Stimulated activated CD4-positive, alpha-beta T cell treated with anti-CD3 and anti-CD28 coated beads, Interleukin-2, amount 100 ng/mL, for 4 hours (primary cell): ENCODE measurements around the gene KIFC3.
A peak's percentile ranks its signal among the peaks of the same experiment; 100 is the strongest.
"Not testable (repeated sequence)": the region's sequence is repeated elsewhere in the genome, so short reads cannot be mapped to it uniquely, and the experiment has no call there.

Experiments
- DNase-seq: peaks from one replicate; pipeline ENCODE4 v3.0.0-alpha.2; 2020; ENCODE audit warnings: low read depth

KIFC3 gene

DNA sequence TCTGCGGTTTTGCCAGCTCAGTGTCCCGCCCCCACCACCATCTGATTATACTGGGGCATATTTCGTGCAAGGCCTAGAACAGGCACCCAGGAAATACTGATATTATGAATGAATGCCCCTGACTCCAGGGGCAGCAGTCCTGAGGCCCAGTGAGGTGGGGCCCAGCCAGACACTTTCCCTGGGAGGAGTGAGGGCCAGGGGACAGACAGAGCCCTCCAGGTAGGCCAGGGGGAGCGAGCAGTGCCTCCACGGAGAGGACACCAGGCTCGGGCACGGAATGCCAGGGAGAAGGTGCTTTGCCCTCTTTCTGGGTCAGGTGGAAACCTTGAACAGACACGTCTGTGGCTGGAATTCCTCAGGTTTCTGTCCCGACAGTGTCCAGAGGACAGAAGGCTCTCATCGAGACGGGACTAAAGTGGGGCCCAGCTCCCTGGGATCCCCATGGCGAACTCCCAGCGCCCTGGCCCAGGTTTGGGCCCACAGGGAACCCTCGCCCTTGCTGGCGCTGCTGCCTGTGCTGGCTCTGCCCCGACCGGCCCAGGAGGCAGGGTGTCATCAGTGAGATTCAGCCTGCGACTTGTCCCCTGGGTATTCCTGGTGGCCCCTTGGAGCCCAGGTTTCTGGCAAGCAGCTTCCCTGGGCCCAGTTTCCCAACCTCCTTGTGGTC, 62.4 kb downstream of the KIFC3 start:
- no peak for DNase-seq

DNA sequence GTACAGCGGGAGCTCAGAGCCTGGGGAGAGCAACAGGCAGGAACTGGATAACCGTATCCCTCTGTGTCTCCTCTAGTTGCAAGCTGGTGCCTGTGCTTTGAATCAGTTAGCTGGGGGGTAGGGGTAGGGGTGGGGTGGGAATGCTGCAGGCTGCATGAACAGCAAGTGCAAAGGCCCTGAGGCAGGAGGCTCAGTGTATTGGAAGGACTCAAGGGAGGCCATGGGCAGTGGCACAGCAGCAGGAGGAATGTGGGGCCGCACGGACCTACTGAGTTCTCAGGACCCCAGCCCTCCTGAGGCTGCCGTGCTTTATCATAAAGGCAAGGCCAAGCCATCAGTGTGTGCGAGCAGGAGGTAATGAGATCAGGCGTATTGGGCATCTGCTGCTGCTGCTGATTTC, 63.4 kb downstream of the KIFC3 start:
- DNase-seq = no peak

DNA sequence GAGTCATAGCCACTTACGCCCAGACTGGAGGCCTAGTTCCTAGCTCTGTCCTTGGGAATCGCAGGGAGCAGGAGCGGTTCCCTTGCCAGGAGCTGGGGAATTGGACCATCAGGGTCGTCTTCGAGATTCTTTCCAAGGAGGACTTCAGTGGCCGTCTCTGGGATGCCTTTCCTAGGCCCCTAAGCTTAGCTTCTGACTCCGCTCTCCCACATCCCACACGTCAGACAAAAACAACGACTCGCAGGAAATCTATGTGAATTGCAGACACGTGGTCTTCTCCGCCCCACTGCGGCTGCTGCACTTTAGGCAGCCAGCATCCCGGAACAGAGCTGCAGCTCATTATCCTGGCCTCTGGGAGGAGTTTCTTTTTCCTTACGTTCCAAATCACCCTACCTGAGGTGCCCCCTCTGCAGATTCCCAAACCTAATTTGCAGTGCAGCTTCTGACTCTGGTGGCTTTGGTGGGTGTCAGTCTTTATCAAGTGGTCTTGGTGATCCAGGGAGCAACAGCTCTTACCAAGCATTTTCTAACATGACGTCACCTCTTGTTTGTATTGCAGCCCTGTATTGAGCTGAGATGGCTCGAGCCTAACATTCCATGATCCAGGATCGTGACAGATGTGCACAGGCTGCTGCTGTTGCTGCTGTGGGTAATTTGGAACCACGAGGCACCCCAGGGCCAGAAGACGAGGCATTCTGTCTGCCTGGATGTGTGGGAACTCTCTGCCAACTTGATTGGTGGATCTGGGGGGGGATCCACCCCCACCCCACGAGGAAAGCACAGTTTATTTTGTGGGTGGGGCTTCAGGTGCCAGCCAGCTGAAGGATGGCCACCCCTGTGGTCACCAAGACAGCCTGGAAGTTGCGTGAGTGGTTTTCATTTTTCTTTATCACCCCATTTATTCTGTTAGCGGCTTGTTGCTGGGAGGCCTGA, 65.6 kb downstream of the KIFC3 start:
- DNase-seq = no peak

DNA sequence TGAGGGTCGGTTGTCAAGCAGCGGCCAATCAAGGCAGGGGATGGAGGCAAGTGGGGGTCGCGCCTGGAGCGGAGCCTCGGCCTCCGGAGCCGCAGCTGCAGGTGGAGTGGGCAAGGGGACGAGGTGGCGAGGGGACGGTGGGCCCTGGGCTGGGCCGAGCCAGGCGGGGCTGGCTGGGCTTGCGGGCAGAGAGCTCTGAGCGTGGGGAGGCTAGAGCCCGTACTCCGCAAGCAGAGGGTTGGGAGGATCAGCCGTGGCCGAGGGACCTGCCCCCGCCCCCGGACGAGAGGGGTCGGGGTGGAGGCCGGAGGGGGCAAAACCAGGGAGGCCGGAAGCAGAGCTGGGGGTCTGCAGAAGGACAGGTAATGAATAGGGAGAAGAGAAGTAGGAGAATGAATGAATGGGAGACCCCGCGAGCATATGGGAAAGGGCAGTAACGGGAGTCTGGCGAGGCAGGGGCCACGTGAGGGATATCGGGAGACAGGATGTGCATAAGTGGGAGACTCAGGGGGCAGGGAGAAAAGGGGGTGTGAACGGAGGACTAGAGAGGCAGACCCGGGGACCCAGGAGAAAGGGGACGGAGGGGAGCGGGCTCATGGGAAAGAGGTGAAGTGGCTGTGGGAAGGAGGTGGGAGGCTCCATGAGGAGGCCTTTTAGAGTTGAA, 66.4 kb downstream of the KIFC3 start, which contains the start of gene KATNB1:
Gene KATNB1 (plus strand): TSS at position 16 of the 664 bp plus-strand sequence. CDS start 1,474 bp downstream, outside the sequence.
- DNase-seq = no peak

DNA sequence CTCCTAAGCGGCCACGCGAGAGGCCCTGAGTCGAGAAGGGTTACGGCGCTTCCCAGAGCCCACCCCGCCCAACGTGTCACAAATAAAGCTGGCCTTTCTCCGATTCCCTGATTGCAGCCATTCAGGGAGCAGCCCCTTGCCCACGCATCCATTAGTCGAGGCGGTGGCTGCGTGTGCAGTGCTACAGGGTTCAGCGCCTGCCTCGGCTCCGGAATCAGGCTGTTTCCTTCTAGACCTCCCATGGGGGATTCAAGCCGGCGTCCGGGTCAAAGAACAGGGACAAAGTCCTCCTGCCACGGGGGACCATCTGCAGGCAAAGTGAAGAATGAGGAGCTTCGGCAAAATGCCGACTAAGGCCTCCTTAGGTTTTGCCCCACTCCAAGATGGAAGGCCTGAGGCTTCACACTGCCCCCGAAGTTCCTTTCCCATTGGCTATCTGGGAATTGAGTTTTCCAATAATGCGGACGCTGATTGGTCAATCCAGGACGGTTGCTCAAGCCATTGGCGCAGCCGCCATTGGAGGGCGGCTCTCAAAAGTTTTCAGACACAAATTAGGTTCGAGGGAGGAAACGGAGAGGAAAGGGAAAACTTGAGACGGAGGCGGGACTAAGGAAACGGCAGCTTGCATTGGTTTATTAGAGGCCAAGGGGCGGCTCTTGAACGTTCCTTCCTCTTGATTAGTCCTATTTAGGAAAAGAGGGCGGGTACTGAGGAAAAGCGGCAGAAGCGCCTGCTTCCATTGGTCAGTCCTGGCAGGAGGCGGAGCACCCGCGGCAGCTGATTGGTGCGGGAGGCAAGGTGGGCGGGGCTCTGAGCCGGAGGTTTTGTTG, 67.2 kb downstream of the KIFC3 start:
- peak; percentile 96 for DNase-seq

DNA sequence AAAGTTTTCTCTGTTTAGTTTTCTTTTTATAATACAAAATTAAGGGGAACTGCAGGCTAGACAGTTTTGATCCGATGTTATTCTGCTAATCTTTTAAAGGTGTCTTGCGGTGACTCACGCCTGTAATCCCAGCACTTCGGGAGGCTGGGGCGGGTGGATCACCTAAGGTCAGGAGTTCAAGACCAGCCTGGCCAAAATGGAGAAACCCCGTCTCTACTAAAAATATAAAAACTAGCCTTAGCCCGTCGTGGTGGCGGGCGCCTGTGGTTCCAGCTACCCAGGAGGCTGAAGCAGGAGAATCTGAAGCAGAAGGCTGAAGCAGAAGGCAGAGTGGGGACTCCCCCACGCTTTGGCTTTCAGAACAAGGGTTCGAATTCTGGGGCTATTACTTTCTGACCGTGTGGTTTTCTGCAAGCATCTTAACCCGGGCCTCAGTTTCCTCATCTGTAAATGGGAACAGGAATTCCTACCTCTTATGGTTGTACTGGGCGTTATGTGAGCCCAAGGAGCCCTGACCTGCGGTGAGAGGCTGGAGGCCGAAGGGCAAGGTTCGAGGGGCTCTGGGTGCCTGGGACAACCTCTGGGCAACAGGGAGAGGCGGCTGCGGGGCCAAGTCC, 67.9 kb downstream of the KIFC3 start:
- no peak for DNase-seq

DNA sequence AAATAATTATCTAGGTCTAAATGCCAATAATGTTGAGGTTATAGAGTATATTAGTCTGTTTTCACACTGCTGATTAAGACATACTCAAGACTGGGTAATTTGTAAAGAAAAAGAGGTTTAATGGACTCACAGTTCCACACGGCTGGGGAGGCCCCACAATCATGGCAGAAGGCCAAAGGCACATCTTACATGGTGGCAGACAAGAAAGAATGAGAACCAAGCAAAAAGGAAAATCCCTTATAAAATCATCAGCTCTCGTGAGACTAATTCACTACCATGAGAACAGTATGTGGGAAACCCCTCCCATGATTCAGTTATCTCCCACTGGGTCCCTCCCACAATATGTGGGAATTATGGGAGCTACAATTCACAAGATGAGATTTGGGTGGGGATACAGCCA, 69.6 kb downstream of the KIFC3 start:
- DNase-seq = no peak

DNA sequence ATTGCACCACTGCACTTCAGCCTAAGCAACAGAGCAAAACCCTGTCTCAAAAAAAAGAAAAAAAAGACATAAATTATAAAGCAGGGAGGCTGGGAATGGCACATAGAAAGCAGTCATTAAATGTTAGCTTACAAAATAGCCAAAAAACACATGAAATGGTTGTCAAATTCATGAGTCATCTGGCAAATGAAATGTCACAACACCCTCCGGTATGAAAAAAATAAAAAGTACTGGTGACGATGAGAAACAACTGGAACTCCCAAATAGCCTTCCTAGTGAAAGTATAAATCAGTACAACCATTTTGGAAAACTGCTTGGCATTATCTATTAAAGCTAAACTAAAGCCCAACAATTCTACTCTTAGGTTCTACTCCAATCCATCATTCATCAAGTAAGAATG, 70.3 kb downstream of the KIFC3 start:
- no peak for DNase-seq

DNA sequence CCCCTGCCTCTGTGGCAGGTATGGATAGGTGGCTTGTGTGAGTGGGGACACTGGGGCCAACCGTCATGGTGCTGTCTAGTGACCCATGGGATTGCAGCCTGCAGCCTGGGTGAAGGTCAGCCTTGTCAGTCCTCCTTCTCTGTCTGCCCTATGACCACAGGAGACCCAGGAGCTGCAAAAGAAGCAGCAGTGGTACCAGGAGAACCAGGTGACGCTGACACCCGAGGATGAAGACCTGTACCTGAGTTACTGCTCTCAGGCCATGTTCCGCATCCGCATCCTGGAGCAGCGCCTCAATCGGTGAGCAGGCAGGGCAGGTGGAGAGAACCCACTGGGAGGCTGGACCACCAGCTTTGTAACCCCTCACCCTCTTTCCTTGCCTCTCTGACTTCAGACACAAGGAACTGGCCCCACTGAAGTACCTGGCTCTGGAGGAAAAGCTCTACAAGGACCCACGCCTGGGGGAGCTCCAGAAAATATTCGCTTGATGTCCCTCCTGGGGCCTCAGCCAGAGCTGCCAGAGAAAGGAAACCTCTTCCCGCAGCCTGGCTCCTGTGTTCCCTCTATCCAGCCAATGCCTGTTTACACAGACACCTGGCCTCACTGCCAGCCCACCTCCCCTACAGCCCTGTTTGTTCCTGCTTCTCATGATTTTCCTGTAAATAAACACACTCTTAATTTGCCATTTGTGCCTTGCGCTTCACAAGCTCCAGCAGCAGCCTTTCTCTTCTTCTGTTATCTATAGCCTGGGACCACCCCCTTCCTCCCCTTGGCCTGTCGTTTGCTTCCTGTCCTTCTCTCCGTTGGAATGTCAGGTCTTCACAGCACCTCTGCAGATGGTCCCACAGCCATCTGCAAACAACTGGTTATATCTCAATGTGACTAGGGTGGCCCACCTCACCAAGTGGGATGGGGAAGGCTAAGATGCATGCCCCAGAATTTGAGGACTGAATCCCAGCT, 71.2 kb downstream of the KIFC3 start:
- no peak for DNase-seq

DNA sequence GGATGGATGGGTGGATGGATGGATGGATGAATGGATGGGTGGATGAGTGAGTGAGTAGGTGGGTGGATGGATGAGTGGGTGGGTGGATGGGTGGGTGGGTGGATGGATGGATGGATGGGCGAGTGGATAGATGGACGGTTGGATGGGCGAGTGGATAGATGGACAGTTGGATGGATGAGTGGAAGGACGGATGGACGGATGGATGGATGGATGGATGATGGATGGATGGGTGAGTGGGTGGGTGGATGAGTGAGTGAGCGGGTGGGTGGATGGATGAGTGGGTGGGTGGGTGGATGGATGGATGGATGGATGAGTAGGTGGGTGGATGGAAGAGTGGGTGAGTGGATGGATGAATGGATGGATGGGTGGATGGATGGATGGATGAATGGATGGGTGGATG, 72.4 kb downstream of the KIFC3 start:
- not testable (repeated sequence) for DNase-seq

DNA sequence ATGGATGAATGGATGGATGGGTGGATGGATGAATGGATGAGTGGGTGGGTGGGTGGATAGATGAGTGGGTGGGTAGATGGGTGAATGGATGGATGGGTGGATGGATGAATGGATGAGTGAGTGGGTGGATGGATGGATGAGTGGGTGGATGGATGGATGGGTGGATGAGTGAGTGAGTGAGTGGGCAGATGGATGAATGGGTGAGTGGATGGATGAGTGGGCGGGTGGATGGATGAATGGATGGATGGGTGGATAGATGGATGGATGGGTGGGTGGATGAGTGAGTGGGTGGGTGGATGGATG, 73.2 kb downstream of the KIFC3 start:
- DNase-seq = no peak

DNA sequence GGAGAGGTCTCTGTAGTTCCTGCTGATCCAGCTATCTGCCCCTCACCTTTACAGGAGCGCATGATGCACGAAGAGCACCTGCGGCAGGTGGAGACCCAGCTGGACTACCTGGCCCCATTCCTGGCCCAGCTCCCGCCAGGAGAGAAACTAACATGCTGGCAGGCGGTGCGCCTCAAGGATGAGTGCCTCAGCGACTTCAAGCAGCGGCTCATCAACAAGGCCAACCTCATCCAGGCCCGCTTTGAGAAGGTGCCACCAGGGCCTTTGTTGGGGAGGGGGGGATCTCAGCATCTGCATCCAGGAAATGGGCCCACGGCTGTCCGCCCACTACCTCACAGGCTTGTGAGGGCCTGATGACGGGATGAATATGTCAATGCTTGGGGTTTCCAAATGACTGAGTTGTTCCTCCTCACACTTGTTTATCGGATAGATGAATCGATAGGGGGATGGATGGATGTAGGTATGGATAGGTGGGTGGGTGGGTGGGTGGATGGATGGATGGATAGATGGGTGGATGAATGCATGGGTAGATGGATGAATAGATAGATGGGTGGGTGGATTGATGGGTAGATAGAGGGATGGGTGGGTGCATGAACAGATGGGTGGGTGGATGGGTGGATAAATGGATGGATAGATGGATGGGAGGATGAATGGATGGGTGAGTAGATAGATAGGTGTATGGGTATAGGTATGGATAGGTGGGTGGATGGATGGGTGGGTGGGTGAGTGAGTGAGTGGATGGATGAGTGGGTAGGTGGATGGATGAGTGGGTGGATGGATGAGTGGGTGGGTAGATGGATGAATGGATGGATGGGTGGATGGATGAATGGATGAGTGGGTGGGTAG, 73.7 kb downstream of the KIFC3 start:
- no peak for DNase-seq

DNA sequence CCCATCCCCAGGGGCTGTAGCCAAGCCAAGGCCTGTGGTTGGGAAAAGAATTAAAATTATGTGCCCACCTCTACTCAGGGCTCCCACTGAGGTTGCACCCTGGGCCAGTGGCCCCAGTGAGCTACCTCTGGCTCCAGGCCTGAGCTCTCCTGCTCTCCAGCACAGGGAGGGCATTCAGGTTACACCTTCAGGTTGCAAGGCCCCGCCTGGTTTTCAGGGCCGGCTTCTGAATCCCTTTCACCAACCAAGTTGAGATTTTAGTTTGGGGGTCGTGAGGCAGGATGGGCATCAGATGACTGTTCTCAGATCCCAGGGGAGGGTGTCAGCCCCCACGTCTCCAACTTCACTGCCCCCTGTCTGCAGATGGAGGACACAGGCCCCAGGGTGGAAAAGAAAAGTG, 74.7 kb downstream of the KIFC3 start:
- no peak for DNase-seq

DNA sequence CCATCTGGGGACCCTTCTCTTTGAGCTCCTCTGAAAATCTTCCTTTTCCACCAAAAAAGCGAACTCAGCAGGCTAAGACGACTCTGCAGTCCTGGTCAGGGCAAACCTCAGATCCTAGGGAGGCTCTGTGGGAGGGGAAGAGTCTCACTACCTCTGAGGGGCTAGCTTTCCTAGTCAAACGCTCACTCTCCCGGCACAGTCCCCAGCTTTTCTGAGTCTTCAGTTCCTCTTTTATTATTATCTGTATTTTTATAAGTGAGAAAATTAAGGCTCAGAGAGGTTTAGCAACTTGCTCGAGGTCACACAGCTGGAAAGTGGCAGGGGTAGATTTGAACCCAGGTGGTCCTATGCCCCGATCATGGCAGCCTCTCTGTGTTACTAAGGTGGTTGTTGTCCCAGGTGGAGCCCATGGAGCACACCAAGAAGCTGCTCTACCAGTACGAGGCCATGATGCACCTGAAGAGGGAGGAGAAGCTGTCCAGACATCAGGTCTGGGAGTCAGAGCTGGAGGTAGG, 75.8 kb downstream of the KIFC3 start:
- DNase-seq = no peak

DNA sequence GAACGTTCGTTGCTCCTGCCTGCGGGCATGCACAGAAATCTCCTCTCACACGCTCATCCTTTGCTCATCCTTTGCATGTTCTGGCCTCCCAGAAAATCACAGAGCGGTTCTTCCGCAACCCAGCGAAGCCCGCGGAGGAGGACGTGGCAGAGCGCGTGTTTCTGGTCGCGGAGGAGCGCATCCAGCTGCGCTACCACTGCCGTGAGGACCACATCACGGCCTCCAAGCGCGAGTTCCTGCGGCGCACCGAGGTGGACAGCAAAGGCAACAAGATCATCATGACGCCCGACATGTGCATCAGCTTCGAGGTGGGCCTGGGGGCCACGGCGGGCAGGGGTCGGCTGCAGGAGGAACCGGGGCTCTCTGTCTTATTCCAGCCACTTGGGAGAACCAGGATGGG, 76.3 kb downstream of the KIFC3 start:
- DNase-seq = no peak

DNA sequence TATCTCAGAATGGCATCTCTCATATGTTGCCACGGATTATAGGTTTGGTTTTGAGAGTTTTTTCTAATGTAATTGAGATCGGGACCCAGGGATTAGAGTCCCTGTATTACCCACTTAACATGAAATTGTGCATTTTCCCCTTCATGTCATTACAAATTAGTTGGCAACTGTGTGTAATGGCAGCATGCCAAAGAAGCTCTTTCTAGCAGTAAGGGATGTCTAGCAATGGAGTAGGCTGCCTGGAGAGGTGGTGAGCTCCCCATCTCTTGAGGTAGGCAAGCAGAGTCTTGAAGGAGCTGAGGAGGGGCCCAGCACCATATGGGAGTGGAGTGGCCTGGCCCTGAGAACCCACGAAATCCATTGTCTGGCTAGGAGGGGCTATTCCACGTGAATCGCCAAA, 76.7 kb downstream of the KIFC3 start:
- no peak for DNase-seq

DNA sequence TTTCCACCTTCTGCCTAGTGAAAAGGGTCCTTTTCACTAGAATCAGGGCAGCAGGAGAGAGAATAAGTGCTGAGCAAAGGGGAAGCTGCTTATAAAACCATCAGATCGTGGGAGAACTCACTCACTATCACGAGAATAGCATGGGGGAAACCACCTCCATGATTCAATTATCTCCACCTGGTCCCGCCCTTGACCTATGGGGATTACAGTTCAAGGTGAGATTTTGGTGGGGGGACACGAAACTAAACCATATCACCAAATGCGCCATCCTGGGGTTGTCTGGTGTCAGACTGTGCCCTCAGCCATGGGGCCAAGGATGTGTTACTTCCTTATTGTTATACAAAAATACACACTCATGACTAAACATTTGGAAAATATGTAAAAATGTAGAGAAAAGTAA, 77.1 kb downstream of the KIFC3 start:
- no peak for DNase-seq

DNA sequence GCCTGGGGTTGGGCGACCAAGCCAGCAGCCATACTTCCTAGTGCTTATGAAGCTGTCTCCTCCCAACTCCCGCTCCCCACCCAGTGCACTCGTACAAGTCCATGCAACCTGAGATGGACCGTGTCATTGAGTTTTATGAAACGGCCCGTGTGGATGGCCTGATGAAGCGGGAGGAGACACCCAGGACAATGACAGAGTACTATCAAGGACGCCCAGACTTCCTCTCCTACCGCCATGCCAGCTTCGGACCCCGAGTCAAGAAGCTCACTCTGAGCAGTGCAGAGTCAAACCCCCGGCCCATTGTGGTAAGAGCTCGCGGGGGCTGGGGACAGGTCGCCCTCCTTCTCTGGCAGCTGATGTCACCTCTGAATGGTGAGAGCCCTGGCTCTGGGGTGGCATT, 77.8 kb downstream of the KIFC3 start:
- DNase-seq = no peak

DNA sequence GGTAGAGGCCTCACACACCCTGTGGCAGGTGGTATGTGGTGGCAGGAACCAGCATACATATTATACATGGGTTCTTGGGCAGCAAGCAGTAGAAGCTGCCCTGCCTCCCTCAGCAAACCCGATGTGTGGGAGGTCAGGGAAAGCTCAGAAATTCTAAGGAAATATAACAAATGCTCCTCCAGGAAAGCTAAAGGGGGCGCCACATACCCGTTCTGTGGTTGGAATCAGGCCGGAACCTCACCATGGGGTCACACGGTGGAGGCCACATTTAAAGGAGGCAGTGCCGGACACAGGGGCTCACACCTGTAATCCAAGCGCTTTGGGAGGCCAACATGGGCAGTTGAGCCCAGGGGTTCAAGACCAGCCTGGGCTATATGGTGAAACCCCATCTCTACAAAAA, 79.1 kb downstream of the KIFC3 start:
- no peak for DNase-seq
